IMR-90 (cell line): ENCODE data around the gene HSPG2. TPM values are rescaled to one million over a fixed set of nuclear protein-coding genes. Genes with fewer than 3 reads are reported as not detected.

Experiments used
- ATAC-seq: fragments of 200-7000 bp; cut with Tn5 transposase; 2 replicates; pipeline ENCODE4 v1.9.1; 2020; ENCODE audit warnings: low read depth, mild to moderate bottlenecking, moderate library complexity
- BruUV-seq: library from RNA; stranded (reverse); fragments of 400-500 nt; replicated peaks from 2 replicates; lab custom pipeline; 2021; lab: Mats Ljungman, UMichigan
- CTCF ChIA-PET: fragments of 300-600 bp; formaldehyde crosslinking; extraction: SDS; loops from one replicate; lab custom pipeline; 2021; ENCODE audit warnings: antibody characterized with exemption; lab: Yijun Ruan, JAX
- POLR2A ChIA-PET: fragments of 300-600 bp; sonication (Branson Sonifier 250); formaldehyde crosslinking; loops from one replicate; lab custom pipeline; 2022; ENCODE audit warnings: antibody characterized with exemption; ENCODE audit not compliant: unreplicated experiment; lab: Charles Lee
- DNase-seq: peaks from one replicate; pipeline ENCODE4 v3.0.0; 2013
- H2AFZ ChIP-seq: replicated peaks from 2 replicates; pipeline ENCODE3; 2013; ENCODE audit warnings: low read length, mild to moderate bottlenecking; ENCODE audit not compliant: poor library complexity
- H2AK5ac ChIP-seq: 2 replicates; pipeline ENCODE4 v1.6.1; 2013; ENCODE audit warnings: low read depth, low read length, inconsistent platforms
- H2AK9ac ChIP-seq: replicated peaks from 2 replicates; pipeline ENCODE3; 2013; ENCODE audit warnings: mild to moderate bottlenecking, low read depth, low read length, moderate library complexity; ENCODE audit not compliant: poor library complexity
- H2BK120ac ChIP-seq: 2 replicates; pipeline ENCODE4 v1.6.1; 2013; ENCODE audit warnings: low read depth, low read length, inconsistent platforms
- H2BK15ac ChIP-seq: 3 replicates; pipeline ENCODE4 v1.6.1; 2013; ENCODE audit warnings: low read depth, low read length, inconsistent platforms
- H2BK20ac ChIP-seq: 2 replicates; pipeline ENCODE4 v1.6.1; 2013; ENCODE audit warnings: low read depth, mild to moderate bottlenecking, inconsistent platforms, low read length, moderate library complexity
- H2BK5ac ChIP-seq: 2 replicates; pipeline ENCODE4 v1.6.1; 2013; ENCODE audit warnings: mild to moderate bottlenecking, low read depth, low read length, inconsistent platforms; ENCODE audit not compliant: poor library complexity, severe bottlenecking
- H3K14ac ChIP-seq: replicated peaks from 2 replicates; pipeline ENCODE4 v1.6.1; 2013; ENCODE audit warnings: low read depth, low read length, inconsistent platforms
- H3K18ac ChIP-seq: 2 replicates; pipeline ENCODE4 v1.6.1; 2013; ENCODE audit warnings: low read depth, low read length, control low read depth
- H3K23ac ChIP-seq: 2 replicates; pipeline ENCODE4 v1.6.1; 2013; ENCODE audit warnings: low read depth, low read length, inconsistent platforms
- H3K27ac ChIP-seq: 2 replicates; pipeline ENCODE4 v1.5.1; 2013; ENCODE audit warnings: mild to moderate bottlenecking, control low read depth, low read length; ENCODE audit not compliant: insufficient read depth
- H3K27me3 ChIP-seq: 2 replicates; pipeline ENCODE4 v1.6.1; 2013; ENCODE audit warnings: low read length; ENCODE audit not compliant: control insufficient read depth, insufficient read depth
- H3K36me3 ChIP-seq: 2 replicates; pipeline ENCODE4 v1.6.1; 2013; ENCODE audit warnings: low read length, mixed read lengths; ENCODE audit not compliant: control insufficient read depth, insufficient read depth
- H3K4ac ChIP-seq: 2 replicates; pipeline ENCODE4 v1.6.1; 2013; ENCODE audit warnings: low read depth, low read length, inconsistent platforms
- H3K4me1 ChIP-seq: 2 replicates; pipeline ENCODE4 v1.6.1; 2013; ENCODE audit warnings: low read length, mixed read lengths; ENCODE audit not compliant: control insufficient read depth, insufficient read depth
- H3K4me2 ChIP-seq: 2 replicates; pipeline ENCODE4 v1.6.1; 2013; ENCODE audit warnings: low read depth, mild to moderate bottlenecking, control low read depth, low read length, moderate library complexity
- H3K4me3 ChIP-seq: 2 replicates; pipeline ENCODE4 v1.5.1; 2013; ENCODE audit warnings: low read depth, mild to moderate bottlenecking, control low read depth, low read length, moderate library complexity; ENCODE audit not compliant: insufficient read depth
- H3K56ac ChIP-seq: 2 replicates; pipeline ENCODE4 v1.6.1; 2013; ENCODE audit warnings: low read length, inconsistent platforms; ENCODE audit not compliant: insufficient read depth; ENCODE audit errors: extremely low read depth
- H3K79me1 ChIP-seq, 2 experiments: 2 replicates each; pipeline ENCODE4 v1.6.1; 2013; ENCODE audit warnings: low read length in 2 of 2, inconsistent platforms in 1 of 2, low read depth in 1 of 2
- H3K9ac ChIP-seq: 2 replicates; pipeline ENCODE4 v1.6.1; 2013; ENCODE audit warnings: low read depth, low read length, control low read depth
- H3K9me1 ChIP-seq: 2 replicates; pipeline ENCODE4 v1.6.1; 2013; ENCODE audit warnings: low read length, inconsistent platforms; ENCODE audit not compliant: insufficient read depth
- H3K9me3 ChIP-seq: 2 replicates; pipeline ENCODE4 v1.6.1; 2013; ENCODE audit warnings: low read length; ENCODE audit not compliant: control insufficient read depth, insufficient read depth
- H4K20me1 ChIP-seq: 2 replicates; pipeline ENCODE4 v1.6.1; 2013; ENCODE audit warnings: low read length, inconsistent platforms; ENCODE audit not compliant: insufficient read depth
- H4K5ac ChIP-seq: 2 replicates; pipeline ENCODE4 v1.6.1; 2013; ENCODE audit warnings: mild to moderate bottlenecking, low read depth, low read length, control low read depth
- H4K8ac ChIP-seq, 2 experiments: 2 replicates each; pipeline ENCODE4 v1.6.1; 2013; ENCODE audit warnings: low read depth in 2 of 2, low read length in 2 of 2, control low read depth in 1 of 2, inconsistent platforms in 1 of 2
- H4K91ac ChIP-seq: 2 replicates; pipeline ENCODE4 v1.6.1; 2013; ENCODE audit warnings: low read depth, low read length, inconsistent platforms; ENCODE audit not compliant: insufficient read depth
- CEBPB ChIP-seq: IDR thresholded peaks from 2 replicates; pipeline ENCODE4 v1.6.1; 2012; ENCODE audit warnings: low read depth, low read length, improper control_type of control experiment
- ELK1 ChIP-seq: fragments of 150-350 bp; IDR thresholded peaks from 2 replicates; pipeline ENCODE4 v1.6.1; 2016; ENCODE audit warnings: low read depth, mild to moderate bottlenecking, low read length, moderate library complexity, borderline replicate concordance
- MAFK ChIP-seq: IDR thresholded peaks from 2 replicates; pipeline ENCODE4 v1.6.1; 2012; ENCODE audit warnings: low read depth, low read length, improper control_type of control experiment
- MXI1 ChIP-seq: IDR thresholded peaks from 2 replicates; pipeline ENCODE4 v1.6.1; 2012; ENCODE audit warnings: low read depth, mild to moderate bottlenecking, low read length, moderate library complexity, borderline replicate concordance
- NFE2L2 ChIP-seq: fragments of 150-350 bp; IDR thresholded peaks from 2 replicates; pipeline ENCODE4 v1.6.1; 2016; ENCODE audit warnings: low read depth, mild to moderate bottlenecking, low read length
- RAD21 ChIP-seq: IDR thresholded peaks from 2 replicates; pipeline ENCODE4 v1.6.1; 2012; ENCODE audit warnings: low read length, improper control_type of control experiment
- RFX5 ChIP-seq: IDR thresholded peaks from 2 replicates; pipeline ENCODE4 v1.8.0; 2012; ENCODE audit warnings: low read depth, mild to moderate bottlenecking, low read length, moderate library complexity
- SMC3 ChIP-seq: fragments of 150-350 bp; IDR thresholded peaks from 2 replicates; pipeline ENCODE4 v1.6.1; 2016; ENCODE audit warnings: low read depth, mild to moderate bottlenecking, antibody characterized with exemption, low read length, moderate library complexity
- WGBS, 2 experiments: methylation state at CpG; one replicate each; pipeline versions ENCODE4 v1.1.5 to v1.1.7; 2013; ENCODE audit warnings: missing lambda C conversion rate in 2 of 2; ENCODE audit not compliant: insufficient read length in 1 of 2; ENCODE audit errors: extremely low coverage in 2 of 2; 5-methylcytosine and 5-hydroxymethylcytosine counted together
- dilution Hi-C: fragments of 300-500 bp; cut with HindIII; formaldehyde crosslinking; loops from one replicate; pipeline ENCODE4 v1.14.3; 2018; ENCODE audit warnings: low sequenced_read_pairs; ENCODE audit not compliant: unreplicated experiment
- in situ Hi-C: fragments of 300-500 bp; cut with MboI; formaldehyde crosslinking; loops from 3 replicates; pipeline ENCODE4 v1.14.3; 2019; ENCODE audit warnings: low sequenced_read_pairs, inconsistent platforms, mixed read lengths
- intact Hi-C: fragments of 100-400 bp; cut with micrococcal nuclease; formaldehyde crosslinking; loops from 2 replicates; pipeline ENCODE4 v1.10.0; 2022
- polyA plus RNA-seq, 3 experiments: library from polyadenylated mRNA; depleted of rRNA; stranded (reverse); fragments of >200 nt; gene quantifications; 2 replicates each; pipeline ENCODE4 v1.2.3, GENCODE V29; 2012; ENCODE audit warnings: low replicate concordance in 1 of 3
- total RNA-seq: library from RNA; depleted of rRNA; stranded (reverse); fragments of >200 nt; gene quantifications from 2 replicates; pipeline ENCODE4 v1.2.3, GENCODE V29; 2012

The HSPG2 gene
- total and polyA plus RNA-seq, 2 of the 4 experiments (the other 2 are of a cell fraction): 15.8 to 94.0 TPM

GRCh38 chr1:21878840-21879478, 58.2 kb downstream of the HSPG2 start:
- peaks cover 75% of the 10 kb centered on the region for H3K36me3 ChIP-seq
- ChIA-PET CTCF (no interaction called here), POLR2A (no interaction called here)
- no peaks in the 10 kb centered on the region for H3K27me3 ChIP-seq
- H2BK120ac ChIP-seq: no peak overlapping the region
- TF ChIP-seq CEBPB (no peak), RFX5 (no peak), SMC3 (no peak), ELK1 (no peak), RAD21 (no peak), NFE2L2 (no peak), MAFK (no peak), MXI1 (no peak)
- DNase-seq (no peak), ATAC-seq (no peak)
- no peak overlapping the region for H3K4me3 ChIP-seq
- no peak overlapping the region for H3K18ac ChIP-seq
- no peak overlapping the region for H3K4me2 ChIP-seq
- intact Hi-C loops: no loop called here
- no peak overlapping the region for H3K4ac ChIP-seq
- no peaks in the 10 kb centered on the region for H3K9me3 ChIP-seq
- dilution Hi-C loops: no loop called here
- no peak overlapping the region for H3K27ac ChIP-seq
- H4K20me1 ChIP-seq: no peaks in the 10 kb centered on the region
- in situ Hi-C loops: no loop called here
- no peak overlapping the region for H4K5ac ChIP-seq
- no peak overlapping the region for H2BK15ac ChIP-seq
- WGBS, 2 experiments: 92% methylated on average over 2 of the region's 11 CpGs; no CpG with 5 or more reads in 1 of the 2 experiments
- no peak overlapping the region for H4K8ac ChIP-seq
- no peak overlapping the region for H2BK20ac ChIP-seq
- H3K9me1 ChIP-seq: no peaks in the 10 kb centered on the region
- no peak overlapping the region for H3K9ac ChIP-seq
- H2AFZ ChIP-seq: no peak overlapping the region
- H3K23ac ChIP-seq: no peak overlapping the region
- H3K4me1 ChIP-seq: no peaks in the 10 kb centered on the region
- peaks cover 0 to 6% of the 10 kb centered on the region in 2 experiments; a peak in 2 of 4 replicates for H3K79me1 ChIP-seq
- H3K14ac ChIP-seq: no peak overlapping the region
- no peak overlapping the region for H3K56ac ChIP-seq
- no peak overlapping the region for H2AK9ac ChIP-seq
- H2BK5ac ChIP-seq: no peak overlapping the region
- BruUV-seq: no TSS peak
- no peak overlapping the region for H2AK5ac ChIP-seq
- no peak overlapping the region for H4K91ac ChIP-seq
